CD4-positive, alpha-beta T cell (primary cell): ENCODE results near the gene ATRNL1. TPM values are rescaled to one million over a fixed set of nuclear protein-coding genes. Genes with fewer than 3 reads are reported as not detected.
A peak's percentile ranks its signal among the peaks of the same experiment; 100 is the strongest.

Experiments used
- ATAC-seq: fragments of 200-7000 bp; cut with Tn5 transposase; one replicate; pipeline ENCODE4 v1.10.0; 2022; ENCODE audit warnings: mild to moderate bottlenecking; ENCODE audit not compliant: poor library complexity
- CTCF ChIA-PET: fragments of 350-600 bp; sonication (Branson Sonifier 250); formaldehyde crosslinking; loops from one replicate; lab custom pipeline; 2021; ENCODE audit warnings: antibody characterized with exemption, inconsistent platforms; lab: Charles Lee
- POLR2A ChIA-PET: fragments of 350-600 bp; sonication (Branson Sonifier 250); formaldehyde crosslinking; loops from one replicate; lab custom pipeline; 2021; ENCODE audit warnings: antibody characterized with exemption, inconsistent platforms; lab: Charles Lee
- DNase-seq, 14 experiments: peaks; one replicate each; pipeline ENCODE4 v3.0.0-alpha.2; 2013 to 2020; ENCODE audit warnings: mixed read lengths in 2 of 14
- H3K27ac ChIP-seq, 2 donors: one replicate each; pipeline versions ENCODE4 v1.5.1 to v1.7.0; 2013; ENCODE audit warnings: low read length in 2 of 2, low read depth in 1 of 2, mild to moderate bottlenecking in 1 of 2
- H3K27me3 ChIP-seq, 2 experiments: 1 replicate in 1 of 2; 2 replicates in 1 of 2; pipeline versions ENCODE4 v1.6.1 to v1.7.0; 2013; ENCODE audit warnings: low read length in 2 of 2, control low read depth in 1 of 2, mild to moderate bottlenecking in 1 of 2, moderate library complexity in 1 of 2; ENCODE audit not compliant: insufficient read depth in 2 of 2, control insufficient read depth in 1 of 2
- H3K36me3 ChIP-seq: one replicate; pipeline ENCODE4 v1.6.1; 2013; ENCODE audit warnings: low read length, control low read depth; ENCODE audit not compliant: insufficient read depth
- H3K4me1 ChIP-seq: one replicate; pipeline ENCODE4 v1.6.1; 2013; ENCODE audit warnings: low read length, control low read depth; ENCODE audit not compliant: insufficient read depth
- H3K4me3 ChIP-seq: one replicate; pipeline ENCODE4 v1.5.1; 2013; ENCODE audit warnings: mild to moderate bottlenecking, low read length, moderate library complexity
- H3K9me3 ChIP-seq, 2 experiments: 1 replicate in 1 of 2; 2 replicates in 1 of 2; pipeline versions ENCODE4 v1.6.1 to v1.7.0; 2013; ENCODE audit warnings: low read length in 2 of 2, mild to moderate bottlenecking in 2 of 2, control low read depth in 1 of 2, moderate library complexity in 1 of 2; ENCODE audit not compliant: control insufficient read depth in 1 of 2, insufficient read depth in 1 of 2
- H3K27ac Mint-ChIP-seq: one replicate; pipeline ENCODE4 v1.8.0; 2020; ENCODE audit warnings: mixed read lengths
- H3K27me3 Mint-ChIP-seq: one replicate; pipeline ENCODE4 v1.8.0; 2021; ENCODE audit warnings: mixed read lengths
- H3K36me3 Mint-ChIP-seq: one replicate; pipeline ENCODE4 v1.8.0; 2021; ENCODE audit warnings: low read depth, mixed read lengths
- H3K4me1 Mint-ChIP-seq: one replicate; pipeline ENCODE4 v1.8.0; 2021; ENCODE audit warnings: low read depth, mixed read lengths
- H3K4me3 Mint-ChIP-seq: one replicate; pipeline ENCODE4 v1.8.0; 2020; ENCODE audit warnings: mild to moderate bottlenecking, mixed read lengths
- H3K9me3 Mint-ChIP-seq: one replicate; pipeline ENCODE4 v1.8.0; 2020; ENCODE audit warnings: mixed read lengths
- intact Hi-C, 2 experiments: fragments of 100-400 bp; cut with DNase I in 1 of 2; cut with micrococcal nuclease in 1 of 2; formaldehyde crosslinking; loops; one replicate each; pipeline versions ENCODE4 v1.15.1 to v1.9.0; 2023 to 2025; cut with DNase I, micrococcal nuclease
- total RNA-seq, 174 experiments: library from RNA in 2 of 174; stranded (reverse) in 2 of 174; gene quantifications; one replicate each; pipeline ENCODE4 v1.2.3 and lab custom pipeline; 2021 to 2026
- TF ChIP-seq, protein P1 (sequence below): fragments of 200-600 bp; IDR thresholded peaks from one replicate; pipeline ENCODE4 v1.8.0; 2022; ENCODE audit warnings: antibody characterized with exemption, mild to moderate bottlenecking

ATRNL1 gene
- total RNA-seq, 2 experiments from 2014 or later, result not detected

DNA sequence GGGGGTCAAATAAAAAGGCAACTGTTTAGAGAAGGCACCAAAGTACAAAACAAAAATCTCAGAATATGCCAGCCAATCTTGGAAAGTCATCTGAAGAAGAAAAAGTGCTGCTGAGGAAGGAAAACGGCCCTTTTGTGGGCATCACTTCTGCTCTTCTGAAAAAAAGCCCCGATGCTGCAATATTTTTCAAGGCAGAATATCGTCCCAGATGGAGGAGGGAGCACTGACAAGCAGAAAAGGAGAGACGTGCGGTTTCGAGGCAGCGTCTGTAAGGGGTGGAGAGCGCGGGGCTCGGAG, 959 bp upstream of the ATRNL1 start:
- no peak for ATAC-seq
- intact Hi-C loops, result no loop called here
- no peak overlapping the region for H3K27ac Mint-ChIP-seq
- TF ChIP-seq, protein P1, sequence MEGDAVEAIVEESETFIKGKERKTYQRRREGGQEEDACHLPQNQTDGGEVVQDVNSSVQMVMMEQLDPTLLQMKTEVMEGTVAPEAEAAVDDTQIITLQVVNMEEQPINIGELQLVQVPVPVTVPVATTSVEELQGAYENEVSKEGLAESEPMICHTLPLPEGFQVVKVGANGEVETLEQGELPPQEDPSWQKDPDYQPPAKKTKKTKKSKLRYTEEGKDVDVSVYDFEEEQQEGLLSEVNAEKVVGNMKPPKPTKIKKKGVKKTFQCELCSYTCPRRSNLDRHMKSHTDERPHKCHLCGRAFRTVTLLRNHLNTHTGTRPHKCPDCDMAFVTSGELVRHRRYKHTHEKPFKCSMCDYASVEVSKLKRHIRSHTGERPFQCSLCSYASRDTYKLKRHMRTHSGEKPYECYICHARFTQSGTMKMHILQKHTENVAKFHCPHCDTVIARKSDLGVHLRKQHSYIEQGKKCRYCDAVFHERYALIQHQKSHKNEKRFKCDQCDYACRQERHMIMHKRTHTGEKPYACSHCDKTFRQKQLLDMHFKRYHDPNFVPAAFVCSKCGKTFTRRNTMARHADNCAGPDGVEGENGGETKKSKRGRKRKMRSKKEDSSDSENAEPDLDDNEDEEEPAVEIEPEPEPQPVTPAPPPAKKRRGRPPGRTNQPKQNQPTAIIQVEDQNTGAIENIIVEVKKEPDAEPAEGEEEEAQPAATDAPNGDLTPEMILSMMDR, result no peak
- peak overlapping the region; percentile 70 for H3K4me3 Mint-ChIP-seq
- Histone ChIP-seq H3K27ac (no peak overlapping the region), H3K27me3 (peaks cover 18 to 50% of the 10 kb centered on the region in 2 experiments), H3K9me3 (peaks cover 0 to 5% of the 10 kb centered on the region in 2 experiments), H3K4me3 (peak overlapping the region; percentile 14), H3K36me3 (no peaks in the 10 kb centered on the region), H3K4me1 (peaks cover 12% of the 10 kb centered on the region)
- peaks cover 65% of the 10 kb centered on the region for H3K27me3 Mint-ChIP-seq
- CTCF ChIA-PET, result no interaction called here
- no peaks in the 10 kb centered on the region for H3K9me3 Mint-ChIP-seq
- peaks cover 10% of the 10 kb centered on the region for H3K4me1 Mint-ChIP-seq
- no peaks in the 10 kb centered on the region for H3K36me3 Mint-ChIP-seq
- DNase-seq, result no peak
- POLR2A ChIA-PET, result no interaction called here

DNA sequence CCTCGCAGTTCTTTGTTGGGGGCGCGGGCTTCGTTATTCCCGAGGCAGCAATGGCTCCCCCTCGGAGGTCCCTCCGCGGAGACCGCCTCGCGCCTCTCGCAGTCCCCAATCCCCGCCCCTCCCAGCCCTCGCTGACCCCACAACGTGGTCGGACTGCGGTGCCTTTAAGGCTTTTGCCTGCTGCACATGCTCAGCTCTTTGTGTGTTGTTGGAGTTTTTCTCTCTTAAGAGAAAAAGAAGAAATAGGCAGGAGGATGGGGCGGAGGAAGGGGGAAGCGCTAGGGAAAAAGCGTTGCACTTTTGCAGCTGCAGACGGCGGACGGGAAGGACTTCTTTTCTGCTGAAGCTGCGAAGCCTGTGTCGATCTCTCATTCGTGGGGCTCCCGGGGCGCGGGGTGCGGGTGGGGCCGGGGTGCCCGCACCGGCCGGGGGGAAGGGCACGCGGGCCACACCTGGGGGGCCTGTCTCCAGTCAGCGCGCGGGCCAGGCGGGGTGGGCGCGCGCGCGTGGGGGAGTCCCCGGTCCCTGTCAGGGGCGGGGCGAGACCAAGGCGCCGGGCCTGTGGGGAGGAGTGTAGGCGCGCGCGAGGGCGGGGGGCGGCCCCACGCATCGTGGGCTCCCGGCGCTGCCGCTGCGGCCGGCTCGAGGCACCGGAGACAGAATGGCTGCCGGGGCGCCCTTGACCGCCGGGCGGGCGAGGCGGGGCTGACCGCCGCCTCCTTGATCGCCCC, 445 bp upstream of the ATRNL1 start:
- Mint-ChIP-seq H3K27me3 (peaks cover 65% of the 10 kb centered on the region), H3K27ac (no peak overlapping the region)
- peak; percentile 64 for ATAC-seq

DNA sequence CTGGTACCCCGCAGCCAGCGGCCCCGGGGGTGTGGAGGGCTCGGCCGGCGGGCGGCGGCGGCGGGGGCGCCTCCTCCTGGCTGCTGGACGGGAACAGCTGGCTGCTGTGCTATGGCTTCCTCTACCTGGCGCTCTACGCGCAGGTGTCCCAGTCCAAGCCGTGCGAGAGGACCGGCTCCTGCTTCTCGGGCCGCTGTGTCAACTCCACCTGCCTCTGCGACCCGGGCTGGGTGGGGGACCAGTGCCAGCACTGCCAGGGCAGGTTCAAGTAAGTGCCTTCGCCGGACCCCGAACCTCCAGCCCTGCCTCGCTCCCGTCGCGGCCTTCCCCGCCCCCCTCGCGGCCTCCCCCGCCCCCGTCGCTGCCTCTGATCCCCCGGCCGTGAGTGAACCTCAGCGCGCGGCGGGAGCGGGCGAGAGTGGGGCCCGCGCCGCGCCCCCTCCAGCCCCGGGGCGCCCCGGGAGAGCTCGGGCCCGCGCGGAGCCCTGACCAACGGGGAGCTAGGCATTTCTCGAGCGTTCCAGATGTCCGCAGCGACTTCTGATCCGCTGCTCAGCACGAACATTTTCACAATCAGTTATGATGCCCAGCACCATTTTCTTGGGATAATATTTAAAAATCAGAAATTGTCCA, 727 bp downstream of the ATRNL1 start:
- H3K36me3 ChIP-seq, result no peaks in the 10 kb centered on the region
- no peaks in the 10 kb centered on the region for H3K9me3 Mint-ChIP-seq
- no peak overlapping the region for H3K27ac Mint-ChIP-seq
- CTCF ChIA-PET, result no interaction called here
- intact Hi-C loops, result no loop called here
- H3K4me1 Mint-ChIP-seq, result peaks cover 10% of the 10 kb centered on the region
- peaks cover 62% of the 10 kb centered on the region for H3K27me3 Mint-ChIP-seq
- H3K27me3 ChIP-seq, result peaks cover 18 to 51% of the 10 kb centered on the region in 2 experiments
- H3K27ac ChIP-seq, result no peak overlapping the region
- H3K9me3 ChIP-seq, result no peaks in the 10 kb centered on the region
- H3K36me3 Mint-ChIP-seq, result no peaks in the 10 kb centered on the region
- TF ChIP-seq, protein P1, result no peak
- peak overlapping the region; percentile 81 for H3K4me3 Mint-ChIP-seq
- DNase-seq (peak in 2 of 14 experiments; percentile 1 to 9), ATAC-seq (no peak)
- POLR2A ChIA-PET, result no interaction called here
- H3K4me1 ChIP-seq, result peaks cover 12% of the 10 kb centered on the region
- H3K4me3 ChIP-seq, result peak overlapping the region; percentile 31

More for the DNA sequence above, 445 bp upstream of the ATRNL1 start:
- H3K9me3 Mint-ChIP-seq, result no peaks in the 10 kb centered on the region
- no peak overlapping the region for H3K27ac ChIP-seq
- CTCF ChIA-PET, result no interaction called here
- H3K27me3 ChIP-seq, result peaks cover 18 to 51% of the 10 kb centered on the region in 2 experiments
- peaks cover 0 to 3% of the 10 kb centered on the region in 2 experiments for H3K9me3 ChIP-seq
- peak in 4 of 14 experiments; percentile 2 to 33 (median 26) for DNase-seq
- POLR2A ChIA-PET, result no interaction called here
- TF ChIP-seq, protein P1, result no peak
- peak overlapping the region; percentile 14 for H3K4me3 ChIP-seq
- H3K4me1 ChIP-seq, result peaks cover 12% of the 10 kb centered on the region
- no peaks in the 10 kb centered on the region for H3K36me3 ChIP-seq
- no peaks in the 10 kb centered on the region for H3K36me3 Mint-ChIP-seq
- H3K4me1 Mint-ChIP-seq, result peaks cover 10% of the 10 kb centered on the region
- intact Hi-C loops, result no loop called here
- peak overlapping the region; percentile 81 for H3K4me3 Mint-ChIP-seq
